Sciatic nerve (tissue), 2 donors: ENCODE data around the gene KRT20. TPM values are rescaled to one million over a fixed set of nuclear protein-coding genes. Genes with fewer than 3 reads are reported as not detected.
"Not testable (repeated sequence)": the region's sequence is repeated elsewhere in the genome, so short reads cannot be mapped to it uniquely, and the experiment has no call there.

ENCODE experiments used
- ATAC-seq: fragments of 200-7000 bp; cut with Tn5 transposase; one replicate; pipeline ENCODE4 v1.9.1; 2020; ENCODE audit warnings: mild to moderate bottlenecking, moderate library complexity
- DNase-seq: peaks from one replicate; pipeline ENCODE4 v3.0.0-alpha.2; 2020; ENCODE audit warnings: low spot score
- intact Hi-C: fragments of 100-400 bp; cut with DNase I; formaldehyde crosslinking; loops from one replicate; pipeline ENCODE4 v1.14.2; 2022
- total RNA-seq: library from RNA; stranded (reverse); fragmentation: NEBNext Ultra II Directional; extraction: Animal tissue kit (Norgen Biotek cat#: 25700); gene quantifications from one replicate; pipeline ENCODE4 v1.2.1, GENCODE V29; 2021
- donor health status: DM: no; HTN: no; CAD: no.
- donor health status: DM: no; HTN: no; CAD: no.

KRT20 gene
- total RNA-seq, 1 donor from 2014 or later: not detected

DNA sequence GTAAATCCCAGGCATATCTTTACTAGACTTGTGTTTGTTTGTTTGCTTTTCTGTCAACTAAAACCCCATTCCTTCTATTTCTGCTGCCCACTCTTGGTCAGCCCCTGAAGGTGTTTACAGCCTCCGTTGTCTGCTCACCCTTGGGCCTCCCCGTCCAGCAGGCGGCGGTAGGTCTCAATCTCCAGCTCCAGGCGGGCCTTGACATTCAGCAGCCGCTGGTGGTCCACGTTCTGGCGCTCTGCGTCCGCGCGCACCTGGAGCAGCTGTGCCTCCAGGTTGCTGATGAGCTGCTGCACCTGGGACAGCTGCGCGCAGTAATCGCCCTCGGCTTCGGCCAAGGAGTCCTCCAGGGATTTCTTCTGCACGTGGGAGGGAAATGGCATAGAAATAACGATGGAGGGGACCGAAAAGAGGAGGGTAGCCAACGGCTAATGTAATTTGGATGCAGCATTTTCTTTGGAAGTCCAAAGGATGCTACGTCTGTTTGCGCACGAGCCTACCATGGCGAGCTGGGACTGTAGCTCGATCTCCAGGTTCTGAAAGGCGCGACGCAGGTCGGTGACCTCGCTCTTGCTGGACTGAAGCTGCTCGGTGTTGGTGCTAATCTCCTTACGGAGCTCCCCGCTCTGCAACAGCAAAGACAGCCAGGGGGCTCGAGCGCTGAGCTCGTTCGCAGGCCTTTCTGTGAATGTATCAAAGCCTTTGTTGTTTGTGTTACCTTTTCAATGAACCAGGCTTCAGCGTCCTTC is 21.9 kb downstream of the KRT20 start:
- ATAC-seq (no peak), DNase-seq (no peak)
- intact Hi-C loops: no loop called here

DNA sequence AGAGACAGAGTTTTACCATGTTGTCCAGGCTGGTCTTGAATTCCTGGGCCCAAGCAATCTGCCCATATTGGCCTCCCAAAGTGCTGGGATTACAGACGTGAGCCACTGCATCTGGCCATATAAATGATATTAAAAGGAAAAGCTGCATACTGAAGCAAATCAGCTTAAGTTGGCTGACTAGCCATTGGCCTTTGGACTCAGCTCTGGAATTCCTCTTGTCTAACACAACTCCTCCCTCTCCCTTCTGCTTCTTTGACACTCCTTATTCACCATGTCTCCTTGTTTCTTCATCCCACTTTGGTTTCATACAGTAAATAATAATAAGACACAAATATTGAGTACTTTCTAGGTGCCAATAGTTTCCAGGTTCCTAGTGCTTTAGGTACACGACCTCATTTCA is 25.5 kb downstream of the KRT20 start:
- no peak for DNase-seq
- intact Hi-C loops: no loop called here
- no peak for ATAC-seq

- intact Hi-C loops, DNase-seq, ATAC-seq: not testable (repeated sequence)
These were observed 26.4 kb downstream of the KRT20 start for GRCh38 chr17:40858667-40859066.

DNA sequence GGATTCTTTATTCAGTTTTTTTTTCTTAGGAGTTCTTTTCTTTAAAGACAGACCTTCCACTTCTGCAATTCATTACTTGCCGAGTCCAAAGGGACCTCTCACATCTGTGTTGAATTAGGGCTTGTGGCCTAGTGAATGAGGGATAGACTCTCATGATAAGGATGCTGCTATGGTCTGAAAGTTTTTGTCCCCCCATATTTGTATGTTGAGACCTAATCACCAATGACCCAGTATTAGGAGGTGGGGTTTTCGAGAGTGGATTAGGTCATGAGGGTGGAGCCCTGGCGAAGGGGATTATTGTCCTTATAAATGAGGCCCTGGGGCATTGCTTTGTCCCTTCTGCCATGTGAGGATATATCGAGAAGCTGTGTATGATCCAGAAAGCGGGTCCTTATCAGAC is 27.5 kb downstream of the KRT20 start:
- intact Hi-C loops: no loop called here
- ATAC-seq (peak; percentile 88), DNase-seq (no peak)

- intact Hi-C loops: no loop called here
These were observed 30.7 kb downstream of the KRT20 start for GRCh38 chr17:40854175-40854814.

DNA sequence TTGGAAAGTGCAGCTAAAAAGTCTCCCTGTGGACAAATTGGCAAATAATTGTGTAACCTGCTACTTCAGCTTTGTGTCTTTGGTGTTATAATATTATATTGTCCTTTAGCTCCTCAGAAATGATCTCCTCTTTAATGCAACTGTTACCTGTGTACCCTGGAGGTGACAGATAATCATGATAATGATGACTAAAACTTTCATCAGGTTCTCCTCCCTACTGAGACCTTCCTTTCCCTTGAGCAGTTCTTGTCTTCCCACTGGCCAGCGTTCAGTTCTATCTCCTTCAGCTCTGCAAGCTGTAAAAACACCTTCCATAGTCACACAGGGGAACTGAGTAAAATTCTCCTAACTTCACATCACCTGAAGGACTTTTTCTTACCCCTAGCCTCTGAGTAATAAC is 32.7 kb downstream of the KRT20 start:
- intact Hi-C loops: no loop called here
- ATAC-seq (no peak), DNase-seq (no peak)

More at GRCh38 chr17:40854175-40854814, 30.7 kb downstream of the KRT20 start:
- ATAC-seq (peak; percentile 75), DNase-seq (no peak)

GRCh38 chr17:40850293-40850972 is 34.6 kb downstream of the KRT20 start:
- no peak for ATAC-seq
- no peak for DNase-seq
- intact Hi-C loops: no loop called here

GRCh38 chr17:40849723-40850122 is 35.3 kb downstream of the KRT20 start:
- DNase-seq (no peak), ATAC-seq (no peak)
- intact Hi-C loops: no loop called here

- ATAC-seq (no peak), DNase-seq (no peak)
- intact Hi-C loops: no loop called here
These were observed 36.3 kb downstream of the KRT20 start for GRCh38 chr17:40848583-40849235.

GRCh38 chr17:40846515-40847144 is 38.4 kb downstream of the KRT20 start:
- DNase-seq (no peak), ATAC-seq (no peak)
- intact Hi-C loops: no loop called here

- intact Hi-C loops: no loop called here
- ATAC-seq: no peak
- DNase-seq: no peak
These were observed 40.4 kb downstream of the KRT20 start for GRCh38 chr17:40844671-40845107.

DNA sequence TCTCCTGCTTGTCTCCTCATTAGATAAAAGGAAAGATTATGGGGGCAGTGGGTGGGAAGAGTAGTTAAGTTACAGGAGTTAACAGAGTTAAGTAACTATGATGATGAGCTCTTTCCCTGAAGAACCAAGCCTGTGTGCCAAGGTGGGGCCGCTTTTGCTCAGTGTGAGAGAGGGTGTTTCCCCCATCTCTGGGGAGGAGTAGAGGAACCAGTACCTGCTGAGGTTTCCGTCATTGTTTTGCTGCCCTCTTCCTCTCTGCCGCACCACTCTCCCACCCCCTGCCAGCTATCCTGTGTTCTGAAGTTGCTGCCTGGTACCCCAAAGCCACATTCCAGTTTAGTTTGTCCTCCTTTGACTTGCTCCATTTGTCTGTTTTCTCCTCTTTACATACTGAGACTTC is 41.8 kb downstream of the KRT20 start:
- no peak for ATAC-seq
- intact Hi-C loops: no loop called here

GRCh38 chr17:40841246-40841645 is 43.8 kb downstream of the KRT20 start:
- ATAC-seq (no peak), DNase-seq (no peak)
- intact Hi-C loops: no loop called here

More for the DNA sequence above, 41.8 kb downstream of the KRT20 start:
- DNase-seq: no peak

DNA sequence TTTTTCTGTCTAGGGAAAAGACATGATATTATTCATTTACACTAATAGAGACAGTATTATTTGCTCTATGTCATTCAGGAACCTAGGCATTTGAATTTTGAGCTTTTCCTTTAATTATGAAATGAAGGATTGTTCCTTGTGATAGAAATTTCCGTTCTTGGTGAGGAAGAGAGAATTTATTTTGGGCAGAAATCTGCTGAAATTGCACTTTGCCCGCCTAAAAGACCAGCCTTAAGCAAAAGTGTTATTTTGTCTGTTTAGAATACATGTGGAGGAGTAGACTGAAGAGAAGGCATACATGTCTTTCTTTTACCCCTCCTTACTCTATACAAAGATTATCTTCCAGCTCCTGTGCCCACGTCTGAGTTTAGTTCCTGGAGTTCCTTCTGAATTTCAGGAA is 45.8 kb downstream of the KRT20 start:
- intact Hi-C loops: no loop called here
- DNase-seq: no peak
- ATAC-seq: no peak

GRCh38 chr17:40836020-40836419 is 49.0 kb downstream of the KRT20 start:
- DNase-seq: no peak
- ATAC-seq: no peak
- intact Hi-C loops: no loop called here

- DNase-seq (no peak), ATAC-seq (no peak)
- intact Hi-C loops: no loop called here
These were observed 51.2 kb downstream of the KRT20 start for GRCh38 chr17:40833882-40834281.

- no peak for DNase-seq
- no peak for ATAC-seq
- intact Hi-C loops: no loop called here
These were observed 52.2 kb downstream of the KRT20 start for GRCh38 chr17:40832840-40833239.

DNA sequence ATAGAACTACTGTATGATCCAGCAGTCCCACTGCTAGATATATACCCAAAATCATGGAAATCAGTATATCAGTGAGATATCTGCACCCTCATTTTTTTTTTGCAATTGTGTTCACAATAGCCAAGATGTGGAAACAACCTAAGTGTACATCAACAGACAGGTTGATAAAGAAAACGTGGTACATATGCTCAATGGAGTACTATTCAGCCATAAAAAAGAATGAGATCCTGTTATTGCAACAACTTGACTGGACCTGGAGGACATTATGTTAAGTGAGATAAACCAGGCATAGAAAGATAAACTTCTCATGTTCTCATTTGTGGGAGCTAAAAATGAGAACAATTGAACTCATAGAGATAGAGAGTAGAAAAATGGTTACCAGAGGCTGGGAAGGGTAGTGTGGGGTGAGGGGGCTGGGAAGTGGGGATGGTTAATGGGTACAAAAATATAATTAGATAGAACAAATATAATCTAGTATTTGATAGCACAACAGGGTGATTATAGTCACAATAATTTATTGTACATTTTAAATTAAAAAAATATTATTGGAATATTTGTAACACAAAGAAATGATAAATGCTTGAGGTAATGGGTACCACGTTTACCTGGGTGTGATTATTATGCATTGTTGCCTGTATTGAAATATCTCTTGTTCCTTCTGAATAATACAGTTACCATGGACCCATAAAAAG is 54.8 kb downstream of the KRT20 start:
- intact Hi-C loops: no loop called here
- ATAC-seq (no peak), DNase-seq (no peak)
